ENCODE measurements around the gene TNF.

Gene TNF

GRCh38 chr6:31573239-31574105, 1.9 kb upstream of the TNF start:
- H3K4me3 ChIP-seq (IDR thresholded peaks at IDR 0.05; ENCODE audit: insufficient read depth, low read depth, low read length) = no peak overlapping the region
- no peak overlapping the region for H3K9ac ChIP-seq
- H3K4me1 ChIP-seq (ENCODE audit: low read depth, poor library complexity, severe bottlenecking) = peaks cover 35% of the 10 kb centered on the region
- H2AFZ ChIP-seq (ENCODE audit: low read depth) = no peak overlapping the region
- no peaks in the 10 kb centered on the region for H3K79me2 ChIP-seq (ENCODE audit: insufficient read depth, low read depth)
- H3K36me3 ChIP-seq (ENCODE audit: insufficient read depth) = no peaks in the 10 kb centered on the region
- H3K27ac ChIP-seq = no peak overlapping the region
- no peak for TF ChIP-seq CTCF (conservative IDR thresholded peaks at IDR 0.05; ENCODE audit: low read depth, low read length)
- H4K20me1 ChIP-seq (ENCODE audit: insufficient read depth) = no peaks in the 10 kb centered on the region
- H3K4me2 ChIP-seq = no peak overlapping the region
- H3K27me3 ChIP-seq (ENCODE audit: insufficient read depth, low read depth) = peaks cover 55% of the 10 kb centered on the region

GRCh38 chr6:31574106-31575061, 981 bp upstream of the TNF start:
- Histone ChIP-seq H3K9ac (no peak overlapping the region), H3K36me3 (ENCODE audit: insufficient read depth) (no peaks in the 10 kb centered on the region), H3K4me2 (no peak overlapping the region), H3K27ac (no peak overlapping the region), H2AFZ (ENCODE audit: low read depth) (no peak overlapping the region), H3K4me3 (IDR thresholded peaks at IDR 0.05; ENCODE audit: insufficient read depth, low read depth, low read length) (no peak overlapping the region), H4K20me1 (ENCODE audit: insufficient read depth) (no peaks in the 10 kb centered on the region), H3K4me1 (ENCODE audit: low read depth, poor library complexity, severe bottlenecking) (peaks cover 26% of the 10 kb centered on the region), H3K79me2 (ENCODE audit: insufficient read depth, low read depth) (no peaks in the 10 kb centered on the region), H3K27me3 (ENCODE audit: insufficient read depth, low read depth) (peaks cover 63% of the 10 kb centered on the region)
- TF ChIP-seq CTCF (conservative IDR thresholded peaks at IDR 0.05; ENCODE audit: low read depth, low read length) = no peak

- TF ChIP-seq CTCF (conservative IDR thresholded peaks at IDR 0.05; ENCODE audit: low read depth, low read length) = no peak
- peaks cover 61% of the 10 kb centered on the region for H3K27me3 ChIP-seq (ENCODE audit: insufficient read depth, low read depth)
- no peak overlapping the region for H3K9ac ChIP-seq
- H4K20me1 ChIP-seq (ENCODE audit: insufficient read depth) = no peaks in the 10 kb centered on the region
- no peaks in the 10 kb centered on the region for H3K36me3 ChIP-seq (ENCODE audit: insufficient read depth)
- H3K27ac ChIP-seq = no peak overlapping the region
- no peak overlapping the region for H3K4me3 ChIP-seq (IDR thresholded peaks at IDR 0.05; ENCODE audit: insufficient read depth, low read depth, low read length)
- H3K79me2 ChIP-seq (ENCODE audit: insufficient read depth, low read depth) = no peaks in the 10 kb centered on the region
- H3K4me1 ChIP-seq (ENCODE audit: low read depth, poor library complexity, severe bottlenecking) = peaks cover 17% of the 10 kb centered on the region
- no peak overlapping the region for H3K4me2 ChIP-seq
- H2AFZ ChIP-seq (ENCODE audit: low read depth) = no peak overlapping the region
Observed at GRCh38 chr6:31575952-31576685, 754 bp downstream of the TNF start.

- H4K20me1 ChIP-seq (ENCODE audit: insufficient read depth) = no peaks in the 10 kb centered on the region
- H3K4me3 ChIP-seq (IDR thresholded peaks at IDR 0.05; ENCODE audit: insufficient read depth, low read depth, low read length) = no peak overlapping the region
- H3K4me1 ChIP-seq (ENCODE audit: low read depth, poor library complexity, severe bottlenecking) = peaks cover 20% of the 10 kb centered on the region
- H3K27me3 ChIP-seq (ENCODE audit: insufficient read depth, low read depth) = peaks cover 59% of the 10 kb centered on the region
- TF ChIP-seq CTCF (conservative IDR thresholded peaks at IDR 0.05; ENCODE audit: low read depth, low read length) = no peak
- H3K9ac ChIP-seq = no peak overlapping the region
- no peak overlapping the region for H2AFZ ChIP-seq (ENCODE audit: low read depth)
- no peak overlapping the region for H3K27ac ChIP-seq
- H3K4me2 ChIP-seq = no peak overlapping the region
- H3K79me2 ChIP-seq (ENCODE audit: insufficient read depth, low read depth) = no peaks in the 10 kb centered on the region
- H3K36me3 ChIP-seq (ENCODE audit: insufficient read depth) = no peaks in the 10 kb centered on the region
Observed at GRCh38 chr6:31576897-31577578, 1.7 kb downstream of the TNF start.
